CD4-positive, alpha-beta T cell treated with Interleukin-21 for 1 hour (primary cell): ENCODE results near the gene MPP2.
A peak's percentile ranks its signal among the peaks of the same experiment; 100 is the strongest.
"Not testable (repeated sequence)": the region's sequence is repeated elsewhere in the genome, so short reads cannot be mapped to it uniquely, and the experiment has no call there.

Source experiments
- DNase-seq: peaks from one replicate; pipeline ENCODE4 v3.0.0-alpha.2; 2020

The MPP2 gene

GRCh38 chr17:43842975-43843325 is 64.4 kb downstream of the MPP2 start:
- no peak for DNase-seq

GRCh38 chr17:43842091-43842974 is 65.0 kb downstream of the MPP2 start:
- DNase-seq: not testable (repeated sequence)

DNA sequence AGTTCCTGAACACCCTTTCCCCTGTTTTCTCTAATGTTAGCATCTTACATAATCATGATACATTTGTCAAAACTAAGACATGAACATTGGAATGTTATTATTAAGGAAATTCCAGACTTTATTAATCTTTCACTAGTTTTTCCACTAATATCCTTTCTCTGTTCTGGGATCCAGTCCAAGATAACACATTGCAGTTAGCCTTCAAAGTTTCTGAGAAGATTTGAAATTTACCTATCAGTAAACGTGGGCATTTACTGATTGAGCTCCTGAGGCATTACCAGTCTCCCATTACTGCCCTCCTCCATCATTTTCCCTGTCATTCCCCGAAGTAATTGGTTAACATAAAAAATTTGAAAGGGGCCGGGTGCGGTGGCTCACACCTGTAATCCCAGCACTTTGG is 66.1 kb downstream of the MPP2 start:
- DNase-seq: no peak

DNA sequence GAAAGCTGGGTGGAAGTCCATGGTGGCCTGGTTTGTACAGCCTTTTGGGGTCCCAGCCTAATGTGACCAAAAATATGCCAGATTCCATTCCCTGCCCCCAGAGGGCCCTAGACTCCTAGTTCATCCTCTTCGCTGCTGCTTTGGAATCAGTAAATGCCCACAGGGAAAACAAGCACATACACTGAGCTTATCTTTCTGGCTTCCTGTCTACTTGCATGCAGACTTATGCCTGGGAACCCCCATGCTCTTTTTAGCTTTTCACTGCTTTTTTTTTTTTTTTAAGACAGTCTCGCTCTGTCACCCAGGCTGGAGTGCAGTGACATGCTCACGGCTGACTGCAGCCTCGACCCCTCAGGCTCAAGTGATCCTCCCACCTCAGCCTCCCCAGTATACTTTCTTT is 66.5 kb downstream of the MPP2 start:
- no peak for DNase-seq

- DNase-seq: no peak
Measured at GRCh38 chr17:43839670-43840108, 67.6 kb downstream of the MPP2 start.

GRCh38 chr17:43834106-43834505 is 73.2 kb downstream of the MPP2 start:
- no peak for DNase-seq

- peak; percentile 51 for DNase-seq
Measured at GRCh38 chr17:43832976-43833829, 74.1 kb downstream of the MPP2 start, which contains the start of gene MPP3. MPP3 (minus strand) TSS chr17:43833146; CDS start chr17:43831906, 1,240 bp downstream.

GRCh38 chr17:43832168-43832975 is 75.0 kb downstream of the MPP2 start:
- peak; percentile 4 for DNase-seq

DNA sequence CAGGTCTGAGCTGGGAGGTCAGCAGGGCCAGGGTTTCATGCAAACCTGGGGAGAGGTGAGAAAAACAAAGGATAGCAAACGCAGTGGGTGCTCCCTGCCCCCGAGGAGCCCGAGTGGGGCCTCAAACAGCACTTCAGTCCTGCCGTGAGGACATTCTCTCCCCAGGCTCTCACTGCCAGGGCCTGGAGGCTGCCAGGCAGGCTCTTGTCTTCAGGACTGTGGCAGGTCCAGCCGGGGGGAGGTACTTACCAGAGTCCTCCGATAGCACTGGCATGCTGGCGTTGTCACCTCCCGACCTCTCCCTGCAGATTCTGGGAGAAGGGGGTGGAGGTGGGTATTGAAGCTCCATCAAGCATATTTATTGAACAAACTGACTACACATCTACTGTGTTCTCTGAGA is 75.7 kb downstream of the MPP2 start:
- no peak for DNase-seq

DNA sequence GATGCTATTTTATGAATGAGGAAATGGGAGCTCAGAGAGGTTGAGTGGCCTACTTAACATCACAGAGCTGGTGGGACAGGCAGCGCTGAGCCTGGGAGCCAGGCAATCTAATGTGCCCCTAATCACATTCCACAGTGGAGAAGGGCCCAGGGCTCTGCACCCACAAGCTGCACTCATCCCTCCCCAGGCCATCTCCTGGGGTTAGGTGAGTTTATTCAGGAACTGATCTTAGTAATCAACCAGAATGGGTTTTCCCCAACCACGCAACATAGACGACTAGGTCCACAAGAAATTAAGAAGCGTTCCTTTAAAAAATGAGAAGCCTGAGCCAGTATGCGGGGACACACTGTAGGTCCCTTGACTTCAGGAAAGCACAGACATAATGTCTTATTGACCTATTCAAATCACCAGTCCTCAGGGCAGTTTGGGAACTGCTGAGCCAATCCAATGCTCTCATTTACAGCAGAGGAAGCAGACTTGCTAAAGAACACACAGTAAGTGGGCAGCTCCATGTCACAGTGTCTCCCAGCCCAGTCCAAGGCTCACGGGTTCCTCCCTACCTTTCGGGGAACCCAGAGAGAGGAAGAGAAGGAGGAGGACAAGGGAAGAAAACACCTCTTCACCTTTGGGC is 76.7 kb downstream of the MPP2 start:
- no peak for DNase-seq

GRCh38 chr17:43829738-43830137 is 77.6 kb downstream of the MPP2 start:
- no peak for DNase-seq

- no peak for DNase-seq
Measured at GRCh38 chr17:43827596-43827995, 79.7 kb downstream of the MPP2 start.

GRCh38 chr17:43826206-43826605 is 81.1 kb downstream of the MPP2 start:
- no peak for DNase-seq

- no peak for DNase-seq
Measured at GRCh38 chr17:43825567-43825966, 81.8 kb downstream of the MPP2 start.
